Prostate gland (tissue), 2 donors: Measurements from ENCODE around the gene WFS1. TPM values are rescaled to one million over a fixed set of nuclear protein-coding genes. Genes with fewer than 3 reads are reported as not detected.

Source experiments
- DNase-seq: peaks from one replicate; pipeline ENCODE4 v3.0.0-alpha.2; 2019; ENCODE audit warnings: low spot score
- H3K27ac ChIP-seq, 2 donors: fragments of 200-600 bp; sonication (generic); 2 replicates each; pipeline ENCODE4 v1.5.1; 2017 to 2019
- H3K27me3 ChIP-seq: fragments of 200-600 bp; sonication (generic); replicated peaks from 2 replicates; pipeline ENCODE4 v1.5.1; 2019; ENCODE audit not compliant: insufficient read depth
- H3K36me3 ChIP-seq, 2 donors: fragments of 200-600 bp; sonication (generic); 1 replicate in 1 of 2; 2 replicates in 1 of 2; pipeline versions ENCODE4 v1.5.1 to v1.8.1; 2017 to 2019
- H3K4me1 ChIP-seq: fragments of 200-600 bp; sonication (generic); replicated peaks from 2 replicates; pipeline ENCODE4 v1.5.1; 2019
- H3K4me3 ChIP-seq, 2 donors: fragments of 200-600 bp; sonication (generic); 2 replicates each; pipeline ENCODE4 v1.5.1; 2017 to 2019
- H3K9me3 ChIP-seq: fragments of 200-600 bp; sonication (generic); 2 replicates; pipeline ENCODE4 v1.5.1; 2017
- CTCF ChIP-seq, 4 experiments: fragments of 200-600 bp in 2 of 4; fragments of 450-650 bp in 2 of 4; sonication (generic) in 2 of 4; IDR thresholded peaks; 1 replicate in 3 of 4; 2 replicates in 1 of 4; pipeline ENCODE4 v1.5.1; 2016 to 2019; ENCODE audit warnings: antibody characterized with exemption in 4 of 4, mild to moderate bottlenecking in 2 of 4, moderate library complexity in 2 of 4
- POLR2A ChIP-seq: fragments of 450-650 bp; IDR thresholded peaks from one replicate; pipeline ENCODE4 v1.6.1; 2016; ENCODE audit warnings: antibody characterized with exemption, mild to moderate bottlenecking
- POLR2AphosphoS5 ChIP-seq: sonication (generic); formaldehyde crosslinking; IDR thresholded peaks from one replicate; pipeline ENCODE4 v1.6.1; 2017; ENCODE audit warnings: antibody characterized with exemption
- WGBS: methylation state at CpG from one replicate; pipeline ENCODE4 v1.1.5; 2018; 5-methylcytosine and 5-hydroxymethylcytosine counted together
- intact Hi-C: fragments of 100-400 bp; cut with DNase I; formaldehyde crosslinking; loops from one replicate; pipeline ENCODE4 v1.14.2; 2022
- total RNA-seq, 2 donors: library from RNA; depleted of rRNA; stranded (reverse); fragments of >200 nt; gene quantifications; one replicate each; pipeline ENCODE4 v1.1.0, GENCODE V29; 2016

The WFS1 gene
- total RNA-seq, 2 donors from 2014 or later, result 53.4 to 169 TPM

- WGBS, result 89% methylated on average over 16 of the region's 16 CpGs
- Histone ChIP-seq H3K27ac (no peak overlapping the region), H3K4me1 (no peaks in the 10 kb centered on the region), H3K4me3 (no peak overlapping the region), H3K9me3 (no peaks in the 10 kb centered on the region), H3K27me3 (no peaks in the 10 kb centered on the region), H3K36me3 (no peaks in the 10 kb centered on the region)
- DNase-seq, result no peak
- TF ChIP-seq CTCF (IDR thresholded peaks at IDR 0.05), result no peak
- no peak for TF ChIP-seq POLR2AphosphoS5
- TF ChIP-seq POLR2A, result no peak
- intact Hi-C loops, result no loop called here
These were observed 28.4 kb upstream of the WFS1 start for GRCh38 chr4:6241062-6241845.

- Histone ChIP-seq H3K27ac (no peak overlapping the region), H3K9me3 (no peaks in the 10 kb centered on the region), H3K4me1 (no peaks in the 10 kb centered on the region), H3K4me3 (no peak overlapping the region), H3K27me3 (no peaks in the 10 kb centered on the region), H3K36me3 (no peaks in the 10 kb centered on the region)
- no peak for DNase-seq
- WGBS, result 83% methylated on average over 12 of the region's 12 CpGs
- intact Hi-C loops, result no loop called here
- TF ChIP-seq POLR2AphosphoS5 (no peak), CTCF (IDR thresholded peaks at IDR 0.05) (no peak), POLR2A (no peak)
These were observed 27.2 kb upstream of the WFS1 start for GRCh38 chr4:6242271-6243029.

- H3K9me3 ChIP-seq, result no peaks in the 10 kb centered on the region
- no peak for TF ChIP-seq POLR2A
- TF ChIP-seq CTCF (IDR thresholded peaks at IDR 0.05), result no peak
- TF ChIP-seq POLR2AphosphoS5, result no peak
- peak overlapping the region; percentile 22 to 25 for H3K4me3 ChIP-seq
- H3K36me3 ChIP-seq, result no peaks in the 10 kb centered on the region
- no peak overlapping the region for H3K27ac ChIP-seq
- intact Hi-C loops, result no loop called here
- 14% methylated on average over 36 of the region's 67 CpGs for WGBS
- no peaks in the 10 kb centered on the region for H3K27me3 ChIP-seq
- no peak for DNase-seq
- H3K4me1 ChIP-seq, result no peaks in the 10 kb centered on the region
These were observed 24.1 kb upstream of the WFS1 start for GRCh38 chr4:6245246-6246169.

- 56% methylated on average over 9 of the region's 9 CpGs for WGBS
- H3K4me3 ChIP-seq, result no peak overlapping the region
- no peak overlapping the region for H3K27ac ChIP-seq
- no peaks in the 10 kb centered on the region for H3K36me3 ChIP-seq
- no peaks in the 10 kb centered on the region for H3K4me1 ChIP-seq
- H3K27me3 ChIP-seq, result no peaks in the 10 kb centered on the region
- no peaks in the 10 kb centered on the region for H3K9me3 ChIP-seq
- DNase-seq, result no peak
- intact Hi-C loops, result no loop called here
- TF ChIP-seq CTCF (IDR thresholded peaks at IDR 0.05) (no peak), POLR2AphosphoS5 (no peak), POLR2A (no peak)
These were observed 23.4 kb upstream of the WFS1 start for GRCh38 chr4:6246170-6246634.
